ENCODE results near the gene PSEN1. TPM values are rescaled to one million over a fixed set of nuclear protein-coding genes. Genes with fewer than 3 reads are reported as not detected.

PSEN1 gene
- total RNA-seq, 4 donors from 2014 or later, result 40.1 to 54.6 (median 45.9) TPM

DNA sequence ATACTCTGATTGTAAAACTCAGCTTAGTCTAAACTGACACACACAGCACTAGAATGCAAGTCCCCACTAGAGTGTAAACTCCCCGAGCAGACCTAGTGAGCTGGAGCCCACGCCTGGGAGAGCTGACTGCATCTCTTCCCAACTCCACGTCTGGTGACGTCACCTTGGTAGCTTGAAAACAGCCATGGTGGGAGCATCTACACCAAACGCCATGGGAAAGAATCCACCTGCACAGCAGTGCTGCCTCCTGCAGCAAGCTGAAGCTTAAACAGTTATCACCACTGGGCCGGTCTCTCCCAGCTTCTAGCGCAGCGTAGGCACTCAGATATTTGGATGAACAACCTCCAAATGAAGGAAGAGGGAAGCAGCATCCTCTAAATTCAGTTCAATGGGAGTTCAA lies 96.7 kb downstream of the PSEN1 start:
- no peaks in the 10 kb centered on the region for H3K9me3 ChIP-seq
- H3K27ac ChIP-seq, result no peak overlapping the region
- peaks cover 0 to 41% (median 10%) of the 10 kb centered on the region in 3 donors for H3K4me1 ChIP-seq
- no peaks in the 10 kb centered on the region for H3K36me3 ChIP-seq
- no peak overlapping the region for H3K4me3 ChIP-seq
- peaks cover 12% of the 10 kb centered on the region for H3K27me3 ChIP-seq
- ATAC-seq, result no peak
- TF ChIP-seq POLR2A (IDR thresholded peaks at IDR 0.05) (no peak), EP300 (IDR thresholded peaks at IDR 0.05) (no peak), POLR2AphosphoS5 (IDR thresholded peaks at IDR 0.05) (no peak)
- TF ChIP-seq, protein P1, sequence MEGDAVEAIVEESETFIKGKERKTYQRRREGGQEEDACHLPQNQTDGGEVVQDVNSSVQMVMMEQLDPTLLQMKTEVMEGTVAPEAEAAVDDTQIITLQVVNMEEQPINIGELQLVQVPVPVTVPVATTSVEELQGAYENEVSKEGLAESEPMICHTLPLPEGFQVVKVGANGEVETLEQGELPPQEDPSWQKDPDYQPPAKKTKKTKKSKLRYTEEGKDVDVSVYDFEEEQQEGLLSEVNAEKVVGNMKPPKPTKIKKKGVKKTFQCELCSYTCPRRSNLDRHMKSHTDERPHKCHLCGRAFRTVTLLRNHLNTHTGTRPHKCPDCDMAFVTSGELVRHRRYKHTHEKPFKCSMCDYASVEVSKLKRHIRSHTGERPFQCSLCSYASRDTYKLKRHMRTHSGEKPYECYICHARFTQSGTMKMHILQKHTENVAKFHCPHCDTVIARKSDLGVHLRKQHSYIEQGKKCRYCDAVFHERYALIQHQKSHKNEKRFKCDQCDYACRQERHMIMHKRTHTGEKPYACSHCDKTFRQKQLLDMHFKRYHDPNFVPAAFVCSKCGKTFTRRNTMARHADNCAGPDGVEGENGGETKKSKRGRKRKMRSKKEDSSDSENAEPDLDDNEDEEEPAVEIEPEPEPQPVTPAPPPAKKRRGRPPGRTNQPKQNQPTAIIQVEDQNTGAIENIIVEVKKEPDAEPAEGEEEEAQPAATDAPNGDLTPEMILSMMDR (IDR thresholded peaks at IDR 0.05), result no peak
- 57 to 74% methylated on average over 1 to 7 of the region's 8 CpGs for WGBS, 2 donors (ENCODE audit: low coverage in 1 of 2)

DNA sequence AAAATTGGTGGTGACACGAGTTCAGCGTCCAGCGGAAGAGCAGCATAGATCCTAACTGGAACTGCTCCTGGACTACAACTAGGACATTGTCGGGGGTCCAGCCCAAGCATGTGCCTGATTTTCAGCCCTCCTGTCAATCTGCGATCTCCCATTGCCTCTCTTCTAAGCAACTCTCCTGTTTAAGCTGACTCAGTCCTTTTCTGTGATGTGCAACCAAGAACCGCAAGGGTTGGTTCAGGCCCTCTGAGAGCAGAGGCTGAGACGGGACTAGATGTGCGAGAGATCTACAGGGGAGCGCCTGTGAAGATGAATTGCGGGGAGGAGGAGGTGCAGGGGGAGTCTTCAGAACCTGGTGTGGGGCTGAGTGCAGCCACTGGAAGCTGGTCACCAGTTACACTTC lies 97.3 kb downstream of the PSEN1 start:
- Histone ChIP-seq H3K36me3 (no peaks in the 10 kb centered on the region), H3K4me3 (no peak overlapping the region), H3K9me3 (no peaks in the 10 kb centered on the region), H3K27ac (no peak overlapping the region), H3K4me1 (peaks cover 0 to 41% (median 6%) of the 10 kb centered on the region in 3 donors), H3K27me3 (peaks cover 18% of the 10 kb centered on the region)
- ATAC-seq, result no peak
- TF ChIP-seq POLR2A (IDR thresholded peaks at IDR 0.05) (no peak), EP300 (IDR thresholded peaks at IDR 0.05) (no peak), POLR2AphosphoS5 (IDR thresholded peaks at IDR 0.05) (no peak)
- TF ChIP-seq, protein P1 (IDR thresholded peaks at IDR 0.05), result no peak
- 85 to 100% methylated on average over 1 to 4 of the region's 10 CpGs for WGBS, 2 donors (ENCODE audit: low coverage in 1 of 2)

DNA sequence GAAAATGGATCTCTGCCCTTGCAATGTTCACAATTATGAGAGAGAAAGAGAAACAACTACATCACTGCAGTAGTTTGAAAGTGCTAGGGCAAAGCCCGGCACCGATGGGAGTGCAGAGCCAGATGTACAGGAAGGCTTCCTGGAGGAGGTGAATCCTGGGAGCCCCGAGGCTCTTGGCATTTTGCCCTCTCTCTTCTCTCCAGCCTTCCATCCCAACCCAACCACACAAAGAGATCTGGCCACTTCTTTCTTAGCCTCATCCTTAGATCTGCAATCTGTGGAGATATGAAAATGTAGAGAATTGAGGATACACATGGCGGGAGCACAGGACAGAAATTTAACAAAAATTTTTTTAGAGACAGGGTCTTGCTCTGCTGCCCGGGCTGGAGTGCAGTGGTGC lies 97.7 kb downstream of the PSEN1 start:
- H3K27me3 ChIP-seq, result peaks cover 18% of the 10 kb centered on the region
- ATAC-seq, result no peak
- TF ChIP-seq, protein P1 (IDR thresholded peaks at IDR 0.05), result no peak
- TF ChIP-seq POLR2A (IDR thresholded peaks at IDR 0.05) (no peak), POLR2AphosphoS5 (IDR thresholded peaks at IDR 0.05) (no peak), EP300 (IDR thresholded peaks at IDR 0.05) (no peak)
- no peak overlapping the region for H3K27ac ChIP-seq
- no peaks in the 10 kb centered on the region for H3K36me3 ChIP-seq
- peaks cover 0 to 41% (median 8%) of the 10 kb centered on the region in 3 donors for H3K4me1 ChIP-seq
- WGBS, 2 donors (ENCODE audit: low coverage in 1 of 2), result 91% methylated on average over 5 of the region's 5 CpGs; no CpG with 5 or more reads in 1 of the 2 donors
- H3K4me3 ChIP-seq, result no peak overlapping the region
- no peaks in the 10 kb centered on the region for H3K9me3 ChIP-seq

DNA sequence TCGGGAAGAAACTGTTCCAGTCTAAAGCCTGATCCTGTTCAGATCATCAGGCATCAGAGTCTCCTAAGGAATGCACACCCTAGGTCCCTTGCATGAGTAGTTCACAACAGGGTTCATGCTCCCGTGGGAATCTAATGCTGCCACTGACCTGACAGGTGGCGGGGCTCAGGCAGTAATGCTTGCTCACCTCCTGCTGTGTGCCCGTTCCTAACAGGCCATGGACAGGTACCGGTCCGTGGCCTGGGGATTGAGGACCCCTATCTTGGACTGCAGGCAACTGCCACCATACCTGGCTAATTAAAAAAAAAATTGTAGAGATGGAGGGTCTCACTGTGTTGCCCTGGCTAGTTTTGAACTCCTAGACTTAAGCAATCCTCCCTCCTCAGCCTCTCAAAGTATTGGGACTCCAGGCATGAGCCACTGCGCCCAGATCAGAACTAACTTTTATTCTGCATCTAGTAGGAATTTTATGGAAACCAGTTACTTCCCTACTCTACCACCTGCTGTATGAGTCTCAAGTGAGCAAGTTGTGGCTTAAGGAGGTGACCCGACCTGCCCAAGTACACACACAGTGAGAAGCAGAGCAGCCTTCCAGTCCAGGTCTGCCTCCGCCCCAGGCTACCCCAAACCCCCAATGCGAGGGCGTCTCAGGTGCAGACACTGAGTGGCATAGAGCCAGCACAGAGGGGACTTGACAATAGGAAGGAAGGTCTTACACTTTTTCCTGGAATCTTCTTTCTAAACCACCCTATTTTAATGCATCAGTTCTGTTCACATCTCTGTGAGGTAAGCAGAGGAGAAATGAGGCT lies 98.5 kb downstream of the PSEN1 start:
- WGBS, 2 donors (ENCODE audit: low coverage in 1 of 2), result 80 to 92% methylated on average over 2 to 7 of the region's 11 CpGs
- H3K4me1 ChIP-seq, result peaks cover 0 to 45% (median 14%) of the 10 kb centered on the region in 3 donors
- no peak overlapping the region for H3K27ac ChIP-seq

More for the DNA sequence above, 98.5 kb downstream of the PSEN1 start:
- H3K4me3 ChIP-seq, result no peak overlapping the region
- no peak for ATAC-seq
- no peaks in the 10 kb centered on the region for H3K9me3 ChIP-seq
- H3K36me3 ChIP-seq, result no peaks in the 10 kb centered on the region
- peaks cover 20% of the 10 kb centered on the region for H3K27me3 ChIP-seq
- TF ChIP-seq POLR2A (IDR thresholded peaks at IDR 0.05), result no peak
- TF ChIP-seq, protein P1 (IDR thresholded peaks at IDR 0.05), result no peak

All from gastroesophageal sphincter (tissue), 4 donors.